M059J (cell line): ENCODE measurements around the gene PLXNA3. TPM values are rescaled to one million over a fixed set of nuclear protein-coding genes. Genes with fewer than 3 reads are reported as not detected.

ENCODE experiments used
- DNase-seq: peaks from one replicate; pipeline ENCODE4 v3.0.0-alpha.2; 2012; ENCODE audit warnings: low read depth
- total RNA-seq: library from RNA; depleted of rRNA; stranded (reverse); fragments of >200 nt; shearing (Covaris generic); gene quantifications from 2 replicates; pipeline ENCODE4 v1.2.3, GENCODE V29; 2014; rRNA removed

PLXNA3 gene
- total RNA-seq, result 4.3 and 8.9 TPM in 2 replicates

DNA sequence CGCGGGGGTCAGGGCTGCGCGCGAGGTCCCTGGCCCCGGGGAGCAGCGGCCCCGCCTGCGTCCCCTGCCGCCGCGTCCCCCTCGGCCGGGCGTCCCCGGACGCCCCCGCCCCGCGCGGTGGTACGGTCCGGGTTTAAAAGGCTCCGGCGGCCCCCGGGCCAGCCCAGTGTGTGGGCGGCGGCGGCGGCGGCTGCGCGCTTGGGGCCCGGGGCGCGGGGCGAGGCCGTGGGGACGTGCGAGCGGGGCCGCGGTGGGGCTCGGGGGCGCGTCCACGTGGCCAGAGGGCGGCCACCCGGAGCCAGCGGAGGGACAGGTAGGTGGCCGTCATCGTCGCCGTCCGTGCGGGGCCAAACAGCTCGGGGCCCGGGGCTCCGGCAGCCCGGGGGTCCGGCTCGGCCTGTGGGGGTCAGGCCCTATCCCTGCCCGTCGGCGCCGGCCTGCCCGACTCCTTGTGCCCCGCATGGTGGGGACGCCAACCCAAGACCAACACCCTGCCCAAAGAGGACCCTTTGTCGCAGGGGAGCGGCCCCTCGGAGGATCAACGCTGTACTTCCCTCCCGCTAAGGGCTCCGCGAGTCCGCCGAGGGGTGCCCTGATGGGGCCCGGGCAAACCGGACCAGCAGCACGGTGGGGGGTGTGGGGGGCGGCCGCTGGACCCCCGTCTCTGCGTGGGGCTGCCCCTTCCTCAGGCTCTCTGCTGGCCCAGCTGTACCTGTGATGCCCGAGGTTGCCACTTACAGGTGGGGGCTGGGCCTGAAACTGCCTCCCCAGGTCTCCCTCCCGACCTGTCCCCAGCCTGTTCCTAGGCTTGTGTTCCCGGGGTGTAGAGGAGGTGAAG, at the start of gene PLXNA3:
Gene PLXNA3 (plus strand): TSS at position 166 of the 838 bp plus-strand sequence. CDS start 1,903 bp downstream, outside the sequence.
- DNase-seq, result peak; percentile 40

GRCh38 chrX:154408659-154409221, 49.3 kb upstream of the PLXNA3 start:
- no peak for DNase-seq

GRCh38 chrX:154409222-154409871, 48.7 kb upstream of the PLXNA3 start, which contains the start of gene DNASE1L1:
Gene DNASE1L1 (minus strand): TSS chrX:154409254. CDS start chrX:154405568, 3,686 bp downstream.
- DNase-seq, result peak; percentile 95

- DNase-seq, result peak; percentile 50
These were observed 46.1 kb upstream of the PLXNA3 start for GRCh38 chrX:154411981-154412340.

GRCh38 chrX:154412468-154412867, 45.6 kb upstream of the PLXNA3 start:
- no peak for DNase-seq

DNA sequence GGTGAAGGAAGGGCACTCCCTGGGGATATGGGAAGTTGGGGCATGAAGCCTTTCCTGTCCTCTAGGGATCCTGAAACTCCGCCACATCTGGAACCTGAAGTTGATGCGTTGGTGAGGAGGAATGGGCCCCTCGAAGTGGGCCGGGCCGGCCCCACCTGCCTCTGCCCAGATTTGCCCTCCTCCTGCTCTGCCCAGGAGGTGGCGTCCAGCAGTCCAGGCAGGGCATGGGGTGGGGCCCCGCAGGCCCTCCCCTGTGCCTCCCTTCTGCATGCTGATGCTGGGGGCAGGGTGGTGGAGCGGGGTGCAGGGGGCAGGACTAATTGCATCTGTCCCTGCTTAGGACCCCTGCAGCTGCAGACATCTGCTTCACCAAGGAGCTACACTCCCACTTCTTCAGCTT, 44.9 kb upstream of the PLXNA3 start:
- no peak for DNase-seq

- peak; percentile 94 for DNase-seq
These were observed 40.9 kb upstream of the PLXNA3 start for GRCh38 chrX:154417157-154417556.

DNA sequence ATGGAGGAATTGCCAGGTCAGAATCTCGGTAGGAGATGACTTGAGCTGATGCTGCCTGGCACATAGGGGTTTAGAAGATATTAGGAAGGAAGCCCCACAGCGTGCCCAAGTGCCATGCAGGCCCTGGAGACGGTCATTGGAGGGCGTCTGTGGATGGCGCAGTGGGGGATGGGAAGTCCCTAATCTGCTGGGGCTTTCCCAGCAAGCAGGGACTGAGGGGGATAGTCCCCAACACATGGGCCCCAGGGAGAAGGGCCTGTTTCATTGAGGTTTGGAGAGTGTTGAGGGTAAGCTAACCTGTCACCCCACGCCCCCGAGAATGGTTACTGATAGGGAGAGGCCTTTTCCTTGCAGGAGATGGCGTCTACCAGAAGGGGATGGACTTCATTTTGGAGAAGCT, 38.9 kb upstream of the PLXNA3 start:
- DNase-seq, result no peak

GRCh38 chrX:154419688-154420401, 38.2 kb upstream of the PLXNA3 start:
- DNase-seq, result no peak

- no peak for DNase-seq
These were observed 37.7 kb upstream of the PLXNA3 start for GRCh38 chrX:154420402-154420756.

- DNase-seq, result no peak
These were observed 30.9 kb upstream of the PLXNA3 start for GRCh38 chrX:154426916-154427770.

GRCh38 chrX:154428176-154429171, 29.6 kb upstream of the PLXNA3 start, which contains the start of gene ATP6AP1:
Gene ATP6AP1 (plus strand): TSS chrX:154428677. CDS start chrX:154428693, 16 bp downstream.
- peak; percentile 97 for DNase-seq

DNA sequence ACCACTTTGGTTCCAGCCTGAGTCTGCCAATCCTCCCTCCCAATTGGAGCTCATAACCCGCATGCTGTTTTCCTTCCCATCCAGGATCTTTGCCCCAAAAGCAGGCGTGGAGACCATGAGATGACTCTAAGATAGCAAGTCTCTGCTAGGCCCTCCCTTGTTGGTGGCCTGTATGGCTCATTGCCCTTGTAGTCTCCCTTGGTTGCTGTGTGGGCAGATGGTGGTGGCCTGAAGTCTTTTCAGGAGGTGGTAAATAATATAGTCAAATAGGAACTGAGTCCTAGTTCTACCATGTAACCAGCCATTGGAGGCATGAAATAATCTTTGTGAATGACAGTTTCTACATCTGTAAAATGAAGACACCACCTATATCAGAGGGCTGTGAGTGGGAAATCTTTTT, 28.4 kb upstream of the PLXNA3 start:
- DNase-seq, result no peak

DNA sequence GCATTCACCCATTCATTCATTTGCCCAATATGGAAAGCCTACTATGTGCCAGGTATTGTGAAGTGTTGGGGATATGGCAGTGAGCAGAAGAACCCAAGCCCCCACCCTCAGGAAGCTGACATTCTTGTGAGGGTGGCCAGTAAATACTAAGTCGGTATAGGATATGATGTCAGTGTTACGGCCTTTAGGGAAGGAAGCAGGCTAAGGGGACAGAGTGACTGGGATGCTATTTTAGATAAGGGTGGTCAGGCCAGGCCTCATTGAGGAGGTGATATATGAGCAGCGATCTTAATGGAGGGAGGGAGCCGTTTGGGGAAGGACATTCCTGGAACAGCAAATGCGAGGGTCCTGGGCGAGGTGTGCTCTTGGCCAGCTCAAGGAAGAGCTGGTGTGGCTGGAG, 27.6 kb upstream of the PLXNA3 start:
- no peak for DNase-seq

DNA sequence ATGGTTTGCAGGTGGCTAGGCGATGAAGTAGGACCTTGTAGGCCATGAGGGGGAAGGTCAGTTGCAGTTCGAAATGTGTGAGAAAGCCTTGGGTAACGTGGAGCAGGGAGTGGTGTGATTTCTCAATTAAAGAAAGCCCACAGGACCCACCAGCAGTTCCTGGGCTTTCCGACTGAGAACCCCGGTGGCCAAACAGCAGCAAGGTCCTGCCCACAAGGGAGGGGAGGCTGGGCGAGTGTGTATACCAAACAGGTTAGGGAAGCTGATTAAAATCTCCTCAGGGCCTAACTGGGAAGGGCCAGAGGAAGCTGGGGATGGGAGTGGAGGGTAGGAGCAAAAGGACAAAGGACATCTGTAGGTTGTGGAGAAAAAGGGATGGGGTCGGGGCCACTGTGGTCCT, 27.2 kb upstream of the PLXNA3 start:
- DNase-seq, result no peak

GRCh38 chrX:154431341-154431740, 26.7 kb upstream of the PLXNA3 start:
- no peak for DNase-seq

DNA sequence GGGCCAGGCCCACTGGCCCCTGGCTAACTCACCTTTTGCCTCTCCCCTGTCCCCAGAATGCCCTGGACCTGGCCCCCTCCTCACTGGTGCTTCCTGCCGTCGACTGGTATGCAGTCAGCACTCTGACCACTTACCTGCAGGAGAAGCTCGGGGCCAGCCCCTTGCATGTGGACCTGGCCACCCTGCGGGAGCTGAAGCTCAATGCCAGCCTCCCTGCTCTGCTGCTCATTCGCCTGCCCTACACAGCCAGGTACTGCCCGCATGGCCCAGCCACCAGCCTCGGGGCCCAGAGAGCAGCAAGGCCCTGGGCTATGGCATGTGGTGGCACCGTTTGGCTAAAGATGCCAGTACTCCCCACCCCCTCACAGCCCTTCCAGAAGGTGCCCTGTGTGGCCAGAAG, 25.9 kb upstream of the PLXNA3 start:
- no peak for DNase-seq

DNA sequence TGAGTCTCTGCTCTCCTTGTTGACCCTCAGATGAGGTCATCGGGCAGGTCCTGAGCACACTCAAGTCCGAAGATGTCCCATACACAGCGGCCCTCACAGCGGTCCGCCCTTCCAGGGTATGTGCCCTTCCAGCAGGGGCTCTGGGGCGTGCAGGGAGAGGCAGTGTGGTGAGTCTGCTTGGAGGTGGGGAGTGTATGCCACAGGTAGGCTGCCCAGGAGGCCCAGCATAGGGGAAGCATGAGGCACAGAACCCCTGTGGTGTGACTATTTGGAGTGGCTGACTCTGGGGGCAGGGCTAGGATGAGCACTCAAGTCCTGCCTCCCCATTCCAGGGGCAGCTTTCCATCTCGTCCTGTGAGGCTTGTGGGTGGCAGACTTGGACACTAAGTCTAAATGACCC, 24.5 kb upstream of the PLXNA3 start:
- DNase-seq, result no peak

DNA sequence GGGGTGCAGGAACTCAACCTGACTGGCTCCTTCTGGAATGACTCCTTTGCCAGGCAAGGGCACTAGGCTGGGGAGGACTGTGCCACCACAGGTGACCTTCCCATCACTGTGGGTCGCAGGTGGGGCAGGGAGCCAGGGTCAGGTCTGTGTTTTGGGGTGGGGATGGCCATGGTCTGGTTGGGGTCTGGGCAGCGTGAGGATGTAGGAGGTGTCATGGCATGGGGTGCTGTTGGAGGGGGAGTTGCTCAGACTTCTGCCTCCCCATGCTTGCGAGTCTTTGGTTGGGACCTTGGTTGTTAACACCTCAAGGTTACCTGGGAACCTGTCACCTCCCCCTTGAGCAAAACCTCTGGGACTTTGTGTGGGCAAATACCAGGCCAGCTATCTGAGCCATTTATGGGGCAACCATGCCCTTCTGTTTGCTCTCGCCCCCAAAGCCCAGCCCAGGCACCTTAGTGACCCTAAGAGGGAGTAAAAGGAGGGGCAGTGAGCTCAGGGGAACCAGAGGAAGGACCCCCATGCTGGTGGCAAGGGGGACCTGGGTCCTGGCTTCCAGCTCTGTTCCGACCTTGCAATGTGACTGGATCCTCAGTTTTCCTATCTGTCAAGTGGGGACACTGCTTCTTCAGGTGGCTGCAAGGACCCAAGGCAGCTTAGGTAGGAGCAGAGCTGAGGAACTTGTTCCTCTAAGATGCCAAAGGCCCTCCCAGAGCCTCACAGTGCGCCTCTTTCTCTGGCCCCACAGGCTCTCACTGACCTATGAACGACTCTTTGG, 23.5 kb upstream of the PLXNA3 start:
- no peak for DNase-seq
